Measurements from ENCODE around the gene CDH23.

Gene CDH23

GRCh38 chr10:71520042-71520441 lies 123.3 kb downstream of the CDH23 start:
- no peak for DNase-seq

GRCh38 chr10:71521504-71522441 lies 125.1 kb downstream of the CDH23 start:
- DNase-seq, result no peak

- no peak for DNase-seq
Measured at GRCh38 chr10:71522442-71523144, 125.9 kb downstream of the CDH23 start.

GRCh38 chr10:71523756-71524155 lies 127.0 kb downstream of the CDH23 start:
- DNase-seq, result no peak

- DNase-seq, result no peak
Measured at GRCh38 chr10:71525092-71525491, 128.4 kb downstream of the CDH23 start.

GRCh38 chr10:71525721-71526120 lies 129.0 kb downstream of the CDH23 start:
- no peak for DNase-seq

GRCh38 chr10:71526653-71527052 lies 129.9 kb downstream of the CDH23 start:
- no peak for DNase-seq

- no peak for DNase-seq
Measured at GRCh38 chr10:71527135-71527534, 130.4 kb downstream of the CDH23 start.

GRCh38 chr10:71528371-71529206 lies 131.9 kb downstream of the CDH23 start:
- no peak for DNase-seq

GRCh38 chr10:71529207-71529827 lies 132.6 kb downstream of the CDH23 start:
- DNase-seq, result no peak

- DNase-seq, result no peak
Measured at GRCh38 chr10:71530781-71531180, 134.1 kb downstream of the CDH23 start.

GRCh38 chr10:71531485-71532446 lies 135.0 kb downstream of the CDH23 start:
- peak in 1 of 2 donors; percentile 7 for DNase-seq

- no peak for DNase-seq
Measured at GRCh38 chr10:71532878-71533277, 136.2 kb downstream of the CDH23 start.

- DNase-seq, result no peak
Measured at GRCh38 chr10:71533936-71534335, 137.2 kb downstream of the CDH23 start.

- DNase-seq, result no peak
Measured at GRCh38 chr10:71534568-71535194, 138.0 kb downstream of the CDH23 start.

- DNase-seq, result no peak
Measured at GRCh38 chr10:71536332-71536731, 139.6 kb downstream of the CDH23 start.

- DNase-seq, result no peak
Measured at GRCh38 chr10:71537125-71537524, 140.4 kb downstream of the CDH23 start.

- DNase-seq, result no peak
Measured at GRCh38 chr10:71537681-71538080, 141.0 kb downstream of the CDH23 start.

- DNase-seq, result no peak
Measured at GRCh38 chr10:71538608-71539260, 142.0 kb downstream of the CDH23 start.

GRCh38 chr10:71539442-71540118 lies 142.9 kb downstream of the CDH23 start:
- no peak for DNase-seq
